HepG2 (cell line): ENCODE results near the gene FOSB. TPM values are rescaled to one million over a fixed set of nuclear protein-coding genes. Genes with fewer than 3 reads are reported as not detected.

ENCODE experiments used
- ARNTL ChIP-seq: sonication (generic); formaldehyde crosslinking; IDR thresholded peaks from 2 replicates; pipeline ENCODE4 v1.4.0; 2020; ENCODE audit warnings: mild to moderate bottlenecking, missing genetic modification reagents
- DDIT3 ChIP-seq: sonication (generic); formaldehyde crosslinking; IDR thresholded peaks from 2 replicates; pipeline ENCODE4 v1.4.0; 2020; ENCODE audit warnings: mild to moderate bottlenecking, missing genetic modification reagents
- GMEB1 ChIP-seq: sonication (generic); formaldehyde crosslinking; IDR thresholded peaks from 2 replicates; pipeline ENCODE4 v1.5.1; 2020; ENCODE audit warnings: missing genetic modification reagents, mild to moderate bottlenecking, borderline replicate concordance
- GMEB2 ChIP-seq: IDR thresholded peaks from 2 replicates; pipeline ENCODE4 v1.6.1; 2016; ENCODE audit warnings: missing biosample characterization, missing genetic modification reagents, low read depth
- IKZF4 ChIP-seq: sonication (generic); formaldehyde crosslinking; IDR thresholded peaks from 2 replicates; pipeline ENCODE4 v1.5.1; 2020; ENCODE audit warnings: borderline replicate concordance, mild to moderate bottlenecking, low read depth, missing genetic modification reagents; ENCODE audit errors: not compliant biosample characterization
- MYC ChIP-seq: sonication (generic); formaldehyde crosslinking; IDR thresholded peaks from 2 replicates; pipeline ENCODE4 v1.9.0; 2021; ENCODE audit warnings: missing genetic modification reagents, borderline replicate concordance
- SP2 ChIP-seq: sonication (generic); formaldehyde crosslinking; IDR thresholded peaks from 2 replicates; pipeline ENCODE4 v1.5.1; 2020; ENCODE audit warnings: mild to moderate bottlenecking, missing genetic modification reagents
- TARDBP ChIP-seq: sonication (generic); formaldehyde crosslinking; IDR thresholded peaks from 2 replicates; pipeline ENCODE4 v1.8.0; 2022; ENCODE audit warnings: mild to moderate bottlenecking, missing genetic modification reagents
- THAP7 ChIP-seq: sonication (generic); formaldehyde crosslinking; IDR thresholded peaks from 2 replicates; pipeline ENCODE4 v1.8.1; 2023; ENCODE audit warnings: mild to moderate bottlenecking, missing genetic modification reagents
- ZBTB43 ChIP-seq: sonication (generic); formaldehyde crosslinking; conservative IDR thresholded peaks from 2 replicates; pipeline ENCODE4 v1.4.0; 2020; ENCODE audit warnings: missing genetic modification reagents
- ZBTB7A ChIP-seq: sonication (generic); formaldehyde crosslinking; IDR thresholded peaks from 2 replicates; pipeline ENCODE4 v1.8.0; 2022; ENCODE audit warnings: mild to moderate bottlenecking, missing genetic modification reagents
- ZFP41 ChIP-seq: sonication (generic); formaldehyde crosslinking; IDR thresholded peaks from 2 replicates; pipeline ENCODE4 v1.4.0; 2020; ENCODE audit warnings: mild to moderate bottlenecking, missing genetic modification reagents, borderline replicate concordance
- ZFY ChIP-seq: sonication (generic); formaldehyde crosslinking; IDR thresholded peaks from 2 replicates; pipeline ENCODE4 v1.4.0; 2020; ENCODE audit warnings: missing genetic modification reagents
- ZMAT5 ChIP-seq: sonication (generic); formaldehyde crosslinking; IDR thresholded peaks from 2 replicates; pipeline ENCODE4 v1.5.0; 2020; ENCODE audit warnings: mild to moderate bottlenecking, low read depth, missing genetic modification reagents, borderline replicate concordance
- ZNF143 ChIP-seq: sonication (generic); formaldehyde crosslinking; IDR thresholded peaks from 2 replicates; pipeline ENCODE4 v1.4.0; 2020; ENCODE audit warnings: missing genetic modification reagents
- ZNF501 ChIP-seq: sonication (generic); formaldehyde crosslinking; IDR thresholded peaks from 2 replicates; pipeline ENCODE4 v1.5.1; 2020; ENCODE audit warnings: mild to moderate bottlenecking, moderate library complexity, missing genetic modification reagents
- ZNF562 ChIP-seq: sonication (generic); formaldehyde crosslinking; IDR thresholded peaks from 2 replicates; pipeline ENCODE4 v1.8.0; 2022; ENCODE audit warnings: missing genetic modification reagents, borderline replicate concordance
- ZNF792 ChIP-seq: IDR thresholded peaks from 2 replicates; pipeline ENCODE4 v1.6.1; 2016
- polyA plus RNA-seq, 8 experiments: library from polyadenylated mRNA; depleted of rRNA in 3 of 8; stranded (reverse) in 7 of 8; unstranded in 1 of 8; fragments of >200 nt; fragmentation: Illumina TruSeq in 4 of 8; extraction: Trizol in 4 of 8; gene quantifications; 2 replicates each; pipeline versions ENCODE4 v1.2.1 to v1.2.3, GENCODE V29; 2011 to 2016; ENCODE audit warnings: low read depth in 4 of 8, missing spikeins in 1 of 8, mixed read lengths in 1 of 8; ENCODE audit not compliant: insufficient read depth in 1 of 8
- total RNA-seq, 5 experiments: library from RNA; depleted of rRNA; stranded (reverse); fragments of >200 nt; fragmentation: Illumina TruSeq; extraction: Trizol; gene quantifications; 2 replicates each; pipeline ENCODE4 v1.2.3, GENCODE V29; 2016; ENCODE audit warnings: low read depth in 1 of 5
- TF ChIP-seq, protein P1 (sequence below): sonication (generic); formaldehyde crosslinking; IDR thresholded peaks from 2 replicates; pipeline ENCODE4 v1.4.0; 2020; ENCODE audit warnings: missing genetic modification reagents

The FOSB gene
- total and polyA plus RNA-seq, 2 of the 13 experiments (the other 11 are each of a cell fraction or from before 2014, with no cell fraction given) = 2.8 to 6.0 TPM

GRCh38 chr19:45439569-45440258, 28.1 kb upstream of the FOSB start (continued):
- TF ChIP-seq GMEB1 (CRISPR knock-in tag) (peak; percentile 43; the same call in 1 of the 2 replicates), GMEB2 (CRISPR knock-in tag) (no peak), SP2 (CRISPR knock-in tag) (no peak), IKZF4 (no peak), ZFP41 (CRISPR knock-in tag) (no peak), MYC (CRISPR knock-in tag) (peak; percentile 50; the same call in 1 of the 2 replicates), TARDBP (CRISPR knock-in tag) (no peak), THAP7 (no peak), ZNF143 (CRISPR knock-in tag) (peak; percentile 22; the same call in 1 of the 2 replicates), ZFY (peak; percentile 36), ZNF792 (CRISPR knock-in tag) (no peak), DDIT3 (CRISPR knock-in tag) (no peak), ZNF562 (no peak), ZBTB43 (CRISPR knock-in tag) (0 out of 2 replicates have a peak, but pooled peaks have one; percentile 17), ZMAT5 (no peak), ARNTL (CRISPR knock-in tag) (no peak), ZBTB7A (CRISPR knock-in tag) (peak; percentile 36; the same call in 1 of the 2 replicates), ZNF501 (CRISPR knock-in tag) (no peak)
- TF ChIP-seq, protein P1, sequence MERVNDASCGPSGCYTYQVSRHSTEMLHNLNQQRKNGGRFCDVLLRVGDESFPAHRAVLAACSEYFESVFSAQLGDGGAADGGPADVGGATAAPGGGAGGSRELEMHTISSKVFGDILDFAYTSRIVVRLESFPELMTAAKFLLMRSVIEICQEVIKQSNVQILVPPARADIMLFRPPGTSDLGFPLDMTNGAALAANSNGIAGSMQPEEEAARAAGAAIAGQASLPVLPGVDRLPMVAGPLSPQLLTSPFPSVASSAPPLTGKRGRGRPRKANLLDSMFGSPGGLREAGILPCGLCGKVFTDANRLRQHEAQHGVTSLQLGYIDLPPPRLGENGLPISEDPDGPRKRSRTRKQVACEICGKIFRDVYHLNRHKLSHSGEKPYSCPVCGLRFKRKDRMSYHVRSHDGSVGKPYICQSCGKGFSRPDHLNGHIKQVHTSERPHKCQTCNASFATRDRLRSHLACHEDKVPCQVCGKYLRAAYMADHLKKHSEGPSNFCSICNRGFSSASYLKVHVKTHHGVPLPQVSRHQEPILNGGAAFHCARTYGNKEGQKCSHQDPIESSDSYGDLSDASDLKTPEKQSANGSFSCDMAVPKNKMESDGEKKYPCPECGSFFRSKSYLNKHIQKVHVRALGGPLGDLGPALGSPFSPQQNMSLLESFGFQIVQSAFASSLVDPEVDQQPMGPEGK (CRISPR knock-in tag) = peak; percentile 89
